GM12873 (cell line): ENCODE measurements around the gene KIDINS220.

Experiments
- CTCF ChIP-seq: IDR thresholded peaks from 2 replicates; pipeline ENCODE4 v1.5.1; 2012; ENCODE audit warnings: low read depth, mild to moderate bottlenecking, moderate library complexity, low read length, control low read depth; ENCODE audit not compliant: insufficient read depth; ENCODE audit errors: missing control alignments

KIDINS220 gene

GRCh38 chr2:8851811-8852560 is 14.6 kb upstream of the KIDINS220 start:
- TF ChIP-seq CTCF = no peak

- TF ChIP-seq CTCF = no peak
Observed at GRCh38 chr2:8850845-8851487, 13.6 kb upstream of the KIDINS220 start.

GRCh38 chr2:8849327-8849726 is 11.9 kb upstream of the KIDINS220 start:
- TF ChIP-seq CTCF = no peak

GRCh38 chr2:8848328-8849100 is 11.1 kb upstream of the KIDINS220 start:
- TF ChIP-seq CTCF = no peak

DNA sequence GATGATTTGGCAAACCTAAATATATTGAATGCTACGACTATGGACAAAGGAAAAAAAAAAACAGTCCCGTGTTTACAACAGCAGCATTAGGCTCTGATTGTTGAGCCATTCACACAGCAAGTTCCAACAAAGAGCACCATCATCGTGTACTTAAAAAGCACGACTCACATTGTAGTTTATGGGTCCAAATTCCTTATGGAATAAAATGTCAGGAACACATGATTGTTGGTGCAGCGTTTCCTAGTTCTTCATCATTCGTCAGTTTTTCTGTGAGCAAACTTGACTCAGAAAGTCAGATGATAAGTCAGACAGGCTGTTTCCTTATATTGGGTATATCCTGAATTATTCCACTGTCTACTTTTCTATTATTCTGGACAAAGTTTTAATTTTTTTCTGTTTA is 10.0 kb upstream of the KIDINS220 start:
- TF ChIP-seq CTCF = no peak

- TF ChIP-seq CTCF = no peak
Observed at GRCh38 chr2:8841932-8842331, 4.5 kb upstream of the KIDINS220 start.

DNA sequence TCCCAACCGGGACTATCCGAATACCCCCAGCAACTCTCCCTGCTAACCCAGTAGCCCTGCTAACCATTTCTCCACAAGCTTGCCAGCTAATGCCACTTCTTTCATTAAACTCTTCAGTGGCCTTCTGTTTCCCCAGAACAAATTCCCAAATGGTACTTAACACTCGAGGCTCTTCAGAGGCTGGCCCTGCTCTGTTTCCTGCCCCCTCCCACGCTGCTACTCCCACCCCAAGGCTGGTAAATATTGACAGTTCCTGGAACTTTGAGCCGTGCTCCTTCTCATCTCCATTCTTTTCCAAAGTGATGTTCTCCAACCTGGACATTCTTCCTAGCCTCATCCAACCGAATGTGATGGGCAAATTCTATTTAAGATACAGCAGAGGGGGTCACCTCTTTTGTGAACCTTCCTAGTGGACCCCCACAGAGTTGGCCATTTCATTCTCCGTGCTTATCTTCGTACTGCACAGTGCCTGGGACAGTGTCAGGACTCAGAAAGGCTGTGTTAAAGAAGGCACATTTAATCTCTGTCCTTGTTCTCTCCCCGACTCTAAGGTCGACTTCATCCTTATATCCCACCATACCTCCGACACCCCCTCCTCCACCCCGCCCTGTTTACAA is 3.2 kb upstream of the KIDINS220 start:
- TF ChIP-seq CTCF = no peak
